ENCODE results near the gene DCDC2C. TPM values are rescaled to one million over a fixed set of nuclear protein-coding genes. Genes with fewer than 3 reads are reported as not detected.

The DCDC2C gene
- total RNA-seq, 1 experiment from 2014 or later = not detected

DNA sequence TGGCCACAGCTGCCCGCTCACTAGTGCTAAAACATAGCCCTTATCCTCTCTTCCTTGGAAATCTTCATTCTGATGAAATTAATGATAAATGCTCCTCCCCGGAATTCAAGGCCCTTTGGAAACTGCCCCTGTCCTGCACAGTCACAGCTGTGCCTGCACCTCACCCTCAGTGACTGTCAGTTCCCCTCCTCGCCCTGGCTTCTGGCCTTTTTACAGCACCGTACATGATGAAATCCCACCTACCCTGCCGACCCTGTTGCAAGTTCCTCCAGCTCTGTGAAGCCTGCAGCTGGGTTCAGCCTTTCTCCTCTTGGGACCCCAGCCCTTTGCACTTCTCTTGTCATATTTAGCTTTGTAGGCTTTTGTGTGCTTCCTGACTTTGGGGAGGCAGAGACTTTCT lies 48.4 kb downstream of the DCDC2C start:
- Histone ChIP-seq H3K79me2 (ENCODE audit: low read length) (no peaks in the 10 kb centered on the region), H2AFZ (ENCODE audit: low read length) (no peak overlapping the region), H4K20me1 (ENCODE audit: low read length) (no peaks in the 10 kb centered on the region), H3K27ac (ENCODE audit: low read length) (no peak overlapping the region), H3K9me2 (replicated peaks; ENCODE audit: low read length) (no peaks in the 10 kb centered on the region), H3K4me2 (ENCODE audit: low read length) (no peak overlapping the region), H3K4me3 (ENCODE audit: low read length) (no peak overlapping the region), H3K36me3 (ENCODE audit: low read depth, low read length) (no peaks in the 10 kb centered on the region), H3F3A (ENCODE audit: low read length, unreplicated experiment) (no peaks in the 10 kb centered on the region), H3K9ac (ENCODE audit: low read length) (no peak overlapping the region), H3K27me3 (ENCODE audit: low read length) (peaks cover 66% of the 10 kb centered on the region), H3K4me1 (ENCODE audit: insufficient read depth, low read length) (no peaks in the 10 kb centered on the region), H3K9me3 (ENCODE audit: low read length) (no peaks in the 10 kb centered on the region)
- TF ChIP-seq EZH2phosphoT487 (IDR thresholded peaks at IDR 0.05; ENCODE audit: borderline replicate concordance, low read length) (no peak), EZH2 (IDR thresholded peaks at IDR 0.05; ENCODE audit: low read length, unreplicated experiment) (no peak)
- TF ChIP-seq, protein P1, sequence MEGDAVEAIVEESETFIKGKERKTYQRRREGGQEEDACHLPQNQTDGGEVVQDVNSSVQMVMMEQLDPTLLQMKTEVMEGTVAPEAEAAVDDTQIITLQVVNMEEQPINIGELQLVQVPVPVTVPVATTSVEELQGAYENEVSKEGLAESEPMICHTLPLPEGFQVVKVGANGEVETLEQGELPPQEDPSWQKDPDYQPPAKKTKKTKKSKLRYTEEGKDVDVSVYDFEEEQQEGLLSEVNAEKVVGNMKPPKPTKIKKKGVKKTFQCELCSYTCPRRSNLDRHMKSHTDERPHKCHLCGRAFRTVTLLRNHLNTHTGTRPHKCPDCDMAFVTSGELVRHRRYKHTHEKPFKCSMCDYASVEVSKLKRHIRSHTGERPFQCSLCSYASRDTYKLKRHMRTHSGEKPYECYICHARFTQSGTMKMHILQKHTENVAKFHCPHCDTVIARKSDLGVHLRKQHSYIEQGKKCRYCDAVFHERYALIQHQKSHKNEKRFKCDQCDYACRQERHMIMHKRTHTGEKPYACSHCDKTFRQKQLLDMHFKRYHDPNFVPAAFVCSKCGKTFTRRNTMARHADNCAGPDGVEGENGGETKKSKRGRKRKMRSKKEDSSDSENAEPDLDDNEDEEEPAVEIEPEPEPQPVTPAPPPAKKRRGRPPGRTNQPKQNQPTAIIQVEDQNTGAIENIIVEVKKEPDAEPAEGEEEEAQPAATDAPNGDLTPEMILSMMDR (conservative IDR thresholded peaks at IDR 0.05; ENCODE audit: low read depth, low read length) = no peak
- intact Hi-C loops (cut with micrococcal nuclease) = no loop called here
- ChIA-PET CTCF (no interaction called here), POLR2A (ENCODE audit: unreplicated experiment) (no interaction called here)
- DNase-seq (no peak), ATAC-seq (no peak)
- BruUV-seq (replicated peaks) = no TSS peak

DNA sequence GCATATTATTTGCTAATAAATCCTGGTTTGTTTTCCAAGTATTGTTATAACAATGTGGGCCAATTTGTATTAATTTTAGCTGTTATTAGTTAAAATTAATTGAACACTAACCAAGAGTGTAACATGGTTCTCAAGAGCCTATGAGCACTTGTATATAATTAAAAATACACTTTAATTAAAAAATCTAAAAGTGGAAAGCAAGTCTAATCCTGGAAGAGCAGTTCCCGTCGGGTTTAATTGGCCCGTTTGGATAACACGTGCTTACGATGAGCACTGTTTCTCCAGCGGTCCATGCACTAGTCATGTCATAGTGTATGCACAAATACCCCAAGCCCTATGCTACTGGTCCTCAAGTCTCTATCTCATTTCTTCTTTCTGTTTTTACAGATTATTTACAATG lies 49.0 kb downstream of the DCDC2C start:
- no peaks in the 10 kb centered on the region for H3K9me2 ChIP-seq (replicated peaks; ENCODE audit: low read length)
- no TSS peak for BruUV-seq (replicated peaks)
- intact Hi-C loops (cut with micrococcal nuclease) = no loop called here

DNA sequence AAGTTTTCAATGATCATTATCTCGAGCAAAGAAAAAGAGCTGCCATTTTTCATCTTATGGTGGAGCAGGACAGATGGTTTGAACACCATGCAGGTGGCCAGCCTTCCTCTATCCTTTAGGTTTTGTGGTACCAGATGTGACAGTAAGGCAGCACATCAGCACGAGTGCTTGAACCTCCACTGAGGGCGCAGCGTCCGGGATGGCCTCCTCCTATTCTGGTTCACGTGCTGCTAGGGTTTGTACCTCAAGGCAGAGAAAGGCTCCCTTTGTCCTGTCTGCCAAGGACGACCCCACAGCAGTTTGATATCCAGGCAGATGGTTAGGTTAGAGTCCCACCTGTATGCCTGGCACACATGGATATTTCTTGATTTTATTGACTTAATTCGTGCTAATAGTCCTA lies 50.2 kb downstream of the DCDC2C start:
- H2AFZ ChIP-seq (ENCODE audit: low read length) = no peak overlapping the region
- H4K20me1 ChIP-seq (ENCODE audit: low read length) = no peaks in the 10 kb centered on the region
- H3K4me1 ChIP-seq (ENCODE audit: insufficient read depth, low read length) = no peaks in the 10 kb centered on the region
- no peaks in the 10 kb centered on the region for H3K36me3 ChIP-seq (ENCODE audit: low read depth, low read length)
- no peaks in the 10 kb centered on the region for H3K79me2 ChIP-seq (ENCODE audit: low read length)
- no peaks in the 10 kb centered on the region for H3K9me3 ChIP-seq (ENCODE audit: low read length)
- no peaks in the 10 kb centered on the region for H3K9me2 ChIP-seq (replicated peaks; ENCODE audit: low read length)
- intact Hi-C loops (cut with micrococcal nuclease) = no loop called here
- ATAC-seq (no peak), DNase-seq (no peak)
- no peak overlapping the region for H3K4me2 ChIP-seq (ENCODE audit: low read length)
- no peaks in the 10 kb centered on the region for H3F3A ChIP-seq (ENCODE audit: low read length, unreplicated experiment)
- no peak overlapping the region for H3K4me3 ChIP-seq (ENCODE audit: low read length)
- TF ChIP-seq, protein P1 (conservative IDR thresholded peaks at IDR 0.05; ENCODE audit: low read depth, low read length) = no peak
- no peak for TF ChIP-seq EZH2 (IDR thresholded peaks at IDR 0.05; ENCODE audit: low read length, unreplicated experiment)
- TF ChIP-seq EZH2phosphoT487 (IDR thresholded peaks at IDR 0.05; ENCODE audit: borderline replicate concordance, low read length) = no peak
- no peak overlapping the region for H3K27ac ChIP-seq (ENCODE audit: low read length)
- H3K9ac ChIP-seq (ENCODE audit: low read length) = no peak overlapping the region
- POLR2A ChIA-PET (ENCODE audit: unreplicated experiment) = no interaction called here
- CTCF ChIA-PET = no interaction called here
- BruUV-seq (replicated peaks) = no TSS peak
- H3K27me3 ChIP-seq (ENCODE audit: low read length) = peaks cover 80% of the 10 kb centered on the region

More for the DNA sequence above, 49.0 kb downstream of the DCDC2C start:
- no peaks in the 10 kb centered on the region for H4K20me1 ChIP-seq (ENCODE audit: low read length)
- H3K79me2 ChIP-seq (ENCODE audit: low read length) = no peaks in the 10 kb centered on the region
- H3K27ac ChIP-seq (ENCODE audit: low read length) = no peak overlapping the region
- ChIA-PET CTCF (no interaction called here), POLR2A (ENCODE audit: unreplicated experiment) (no interaction called here)
- no peak overlapping the region for H2AFZ ChIP-seq (ENCODE audit: low read length)
- no peak overlapping the region for H3K9ac ChIP-seq (ENCODE audit: low read length)
- peaks cover 71% of the 10 kb centered on the region for H3K27me3 ChIP-seq (ENCODE audit: low read length)
- no peaks in the 10 kb centered on the region for H3F3A ChIP-seq (ENCODE audit: low read length, unreplicated experiment)
- no peaks in the 10 kb centered on the region for H3K36me3 ChIP-seq (ENCODE audit: low read depth, low read length)
- DNase-seq = no peak
- H3K9me3 ChIP-seq (ENCODE audit: low read length) = no peaks in the 10 kb centered on the region
- H3K4me1 ChIP-seq (ENCODE audit: insufficient read depth, low read length) = no peaks in the 10 kb centered on the region
- TF ChIP-seq EZH2phosphoT487 (IDR thresholded peaks at IDR 0.05; ENCODE audit: borderline replicate concordance, low read length) (no peak), EZH2 (IDR thresholded peaks at IDR 0.05; ENCODE audit: low read length, unreplicated experiment) (no peak)
- TF ChIP-seq, protein P1 (conservative IDR thresholded peaks at IDR 0.05; ENCODE audit: low read depth, low read length) = no peak
- H3K4me3 ChIP-seq (ENCODE audit: low read length) = no peak overlapping the region
- no peak overlapping the region for H3K4me2 ChIP-seq (ENCODE audit: low read length)
- no peak for ATAC-seq
